HUES6 (cell line): ENCODE data around the gene TOR4A.
"Not testable (repeated sequence)": the region's sequence is repeated elsewhere in the genome, so short reads cannot be mapped to it uniquely, and the experiment has no call there.

Experiments
- H3K27ac ChIP-seq: 2 replicates; pipeline ENCODE4 v1.7.0; 2013; ENCODE audit warnings: low read depth, mild to moderate bottlenecking, low read length, inconsistent platforms
- H3K27me3 ChIP-seq: 2 replicates; pipeline ENCODE4 v1.6.1; 2013; ENCODE audit warnings: low read length; ENCODE audit not compliant: control insufficient read depth, insufficient read depth
- H3K36me3 ChIP-seq: 2 replicates; pipeline ENCODE4 v1.6.1; 2013; ENCODE audit warnings: low read length; ENCODE audit not compliant: control insufficient read depth, insufficient read depth
- H3K4me1 ChIP-seq: 2 replicates; pipeline ENCODE4 v1.6.1; 2013; ENCODE audit warnings: low read length; ENCODE audit not compliant: control insufficient read depth, insufficient read depth
- H3K4me3 ChIP-seq: 2 replicates; pipeline ENCODE4 v1.5.1; 2013; ENCODE audit warnings: low read depth, low read length
- H3K9ac ChIP-seq: one replicate; pipeline ENCODE4 v1.6.1; 2013; ENCODE audit warnings: mild to moderate bottlenecking, low read length
- H3K9me3 ChIP-seq: 2 replicates; pipeline ENCODE4 v1.6.1; 2013; ENCODE audit warnings: low read depth, low read length; ENCODE audit not compliant: control insufficient read depth, insufficient read depth

Gene TOR4A

GRCh38 chr9:137233143-137233980, 44.2 kb upstream of the TOR4A start:
- no peaks in the 10 kb centered on the region for H3K36me3 ChIP-seq
- H3K9ac ChIP-seq: no peak overlapping the region
- no peaks in the 10 kb centered on the region for H3K27me3 ChIP-seq
- H3K4me3 ChIP-seq: no peak overlapping the region
- H3K9me3 ChIP-seq: no peaks in the 10 kb centered on the region
- peaks cover 27% of the 10 kb centered on the region for H3K4me1 ChIP-seq
- no peak overlapping the region for H3K27ac ChIP-seq

- no peak overlapping the region for H3K27ac ChIP-seq
- H3K36me3 ChIP-seq: no peaks in the 10 kb centered on the region
- no peaks in the 10 kb centered on the region for H3K9me3 ChIP-seq
- H3K27me3 ChIP-seq: no peaks in the 10 kb centered on the region
- no peak overlapping the region for H3K4me3 ChIP-seq
- peaks cover 30% of the 10 kb centered on the region for H3K4me1 ChIP-seq
- no peak overlapping the region for H3K9ac ChIP-seq
Measured at GRCh38 chr9:137234055-137234697, 43.4 kb upstream of the TOR4A start.

- Histone ChIP-seq H3K36me3 (no peaks in the 10 kb centered on the region), H3K27me3 (no peaks in the 10 kb centered on the region), H3K9ac (no peak overlapping the region), H3K4me3 (no peak overlapping the region), H3K4me1 (peaks cover 26% of the 10 kb centered on the region), H3K27ac (no peak overlapping the region), H3K9me3 (no peaks in the 10 kb centered on the region)
Measured at GRCh38 chr9:137234758-137235423, 42.6 kb upstream of the TOR4A start.

GRCh38 chr9:137235424-137236237, 41.9 kb upstream of the TOR4A start:
- Histone ChIP-seq H3K27ac (no peak overlapping the region), H3K36me3 (no peaks in the 10 kb centered on the region), H3K27me3 (no peaks in the 10 kb centered on the region), H3K9ac (no peak overlapping the region), H3K4me3 (no peak overlapping the region), H3K9me3 (no peaks in the 10 kb centered on the region), H3K4me1 (peaks cover 26% of the 10 kb centered on the region)

- H3K9ac ChIP-seq: no peak overlapping the region
- peaks cover 26% of the 10 kb centered on the region for H3K4me1 ChIP-seq
- no peaks in the 10 kb centered on the region for H3K9me3 ChIP-seq
- H3K4me3 ChIP-seq: 0 out of 2 replicates have a peak overlapping the region, but pooled peaks have one; percentile 20
- no peaks in the 10 kb centered on the region for H3K36me3 ChIP-seq
- H3K27ac ChIP-seq: no peak overlapping the region
- no peaks in the 10 kb centered on the region for H3K27me3 ChIP-seq
Measured at GRCh38 chr9:137236238-137236935, 41.1 kb upstream of the TOR4A start.

DNA sequence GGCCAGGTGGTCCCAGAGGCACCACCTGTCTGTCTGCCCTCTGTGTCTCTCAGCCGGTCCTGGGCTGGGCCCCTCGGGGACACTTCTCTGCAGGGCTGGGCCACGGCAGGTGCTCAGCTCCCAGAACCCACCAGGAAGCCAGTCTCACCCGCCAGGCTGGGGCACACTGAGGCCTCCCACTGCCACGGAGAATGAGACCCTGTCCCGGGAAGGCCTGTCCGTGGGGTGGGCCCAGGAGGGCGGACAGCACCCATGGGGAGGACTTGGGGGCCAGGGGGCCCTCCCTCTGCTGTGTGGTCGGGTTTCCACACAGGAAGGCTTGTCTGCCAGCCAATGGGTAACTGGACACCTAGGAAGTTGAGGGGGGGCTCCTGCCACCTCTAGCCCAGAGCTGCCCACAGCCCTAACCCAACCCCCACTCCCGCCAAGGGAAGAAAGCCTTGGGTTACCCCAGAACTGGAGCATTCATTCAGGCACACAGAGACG, 40.5 kb upstream of the TOR4A start:
- H3K27ac ChIP-seq: no peak overlapping the region
- H3K4me3 ChIP-seq: 0 out of 2 replicates have a peak overlapping the region, but pooled peaks have one; percentile 20

DNA sequence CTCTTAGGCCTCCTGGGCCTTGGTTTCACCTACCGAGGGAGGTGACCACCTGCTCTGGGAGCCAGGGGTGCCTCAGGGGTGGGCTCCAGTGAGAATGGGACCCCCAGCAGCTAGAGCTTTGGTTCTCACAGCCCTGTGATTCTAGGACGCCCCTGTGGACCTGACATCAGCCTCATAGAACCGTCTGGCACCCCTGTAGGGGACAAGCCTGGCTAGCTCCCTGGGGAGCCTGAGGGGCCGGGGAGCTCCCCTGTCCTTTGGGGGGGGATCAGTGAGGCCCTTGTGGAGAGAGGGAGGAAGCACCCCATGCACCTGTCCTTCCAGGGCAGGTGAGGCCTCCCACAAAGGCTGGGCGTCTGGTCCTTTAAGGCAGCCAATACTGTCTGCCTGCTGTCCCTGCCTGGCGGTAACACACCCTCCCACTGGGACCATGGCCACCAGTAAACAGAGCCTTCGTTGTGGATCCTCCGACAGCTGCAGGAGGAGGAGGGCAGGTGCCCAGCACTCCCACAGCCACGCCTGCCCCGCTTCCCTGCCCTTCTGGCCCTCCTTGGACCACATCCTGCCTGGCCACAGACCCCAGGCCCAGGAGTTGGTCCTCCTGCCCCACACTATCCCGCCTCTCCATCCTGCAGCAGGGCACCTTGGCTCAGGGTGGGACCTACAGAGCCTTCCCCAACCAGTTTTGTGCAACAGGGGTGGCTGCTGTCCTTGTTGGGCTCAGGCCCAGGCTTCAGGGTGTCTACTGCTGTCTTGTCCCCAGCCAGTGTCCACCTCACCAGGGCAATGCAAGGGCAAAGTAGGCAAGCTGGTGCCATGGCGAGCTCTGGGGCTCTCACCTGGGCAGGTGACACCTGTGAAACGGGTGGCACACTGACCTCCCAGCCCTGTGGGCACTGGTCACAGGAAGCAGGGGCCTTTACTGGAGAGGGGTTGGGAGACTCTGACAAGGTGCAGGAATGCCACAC, 39.5 kb upstream of the TOR4A start:
- Histone ChIP-seq H3K27ac (no peak overlapping the region), H3K4me1 (peaks cover 35% of the 10 kb centered on the region), H3K9me3 (no peaks in the 10 kb centered on the region), H3K36me3 (peaks cover 11% of the 10 kb centered on the region), H3K9ac (no peak overlapping the region), H3K27me3 (no peaks in the 10 kb centered on the region), H3K4me3 (no peak overlapping the region)

More for the DNA sequence above, 40.5 kb upstream of the TOR4A start:
- peaks cover under 1% of the 10 kb centered on the region for H3K36me3 ChIP-seq
- peaks cover 26% of the 10 kb centered on the region for H3K4me1 ChIP-seq
- H3K27me3 ChIP-seq: no peaks in the 10 kb centered on the region
- H3K9ac ChIP-seq: no peak overlapping the region
- no peaks in the 10 kb centered on the region for H3K9me3 ChIP-seq

DNA sequence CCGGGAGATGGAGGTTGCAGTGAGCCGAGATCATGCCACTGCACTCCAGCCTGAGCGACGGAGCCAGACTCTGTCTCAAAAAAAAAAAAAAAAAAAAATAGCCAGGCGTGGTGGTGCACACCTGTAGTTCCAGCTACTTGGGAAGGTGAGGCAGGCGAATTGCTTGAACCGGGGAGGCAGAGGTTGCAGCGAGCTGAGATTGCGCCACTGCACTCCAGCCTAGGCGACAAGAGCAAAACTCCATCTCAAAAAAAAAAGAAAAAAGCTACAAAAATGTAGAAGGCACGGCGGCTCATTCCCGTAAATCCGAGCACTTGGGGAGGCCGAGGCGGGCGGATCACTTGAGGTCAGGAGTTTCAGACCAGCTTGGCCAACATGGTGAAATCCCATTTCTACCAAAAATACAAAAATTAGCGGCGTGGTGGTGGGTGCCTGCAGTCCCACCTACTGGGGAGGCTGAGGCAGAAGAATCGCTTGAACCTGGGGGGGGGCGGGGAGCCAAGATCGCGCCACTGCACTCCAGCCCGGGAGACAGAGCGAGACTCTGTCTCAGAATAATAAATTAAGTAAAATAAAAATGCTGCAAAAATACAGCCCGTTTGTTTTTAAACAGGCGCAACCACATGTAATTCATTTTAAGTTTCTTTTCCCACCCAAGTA, 37.9 kb upstream of the TOR4A start:
- Histone ChIP-seq H3K4me1 (peaks cover 47% of the 10 kb centered on the region), H3K9ac (peak overlapping the region; percentile 93), H3K36me3 (peaks cover 21% of the 10 kb centered on the region), H3K27ac (peak overlapping the region; percentile 89; the same call in 1 of the 2 replicates), H3K4me3 (peak overlapping the region; percentile 83)
- H3K27me3 ChIP-seq, H3K9me3 ChIP-seq: not testable (repeated sequence)

GRCh38 chr9:137240318-137240840, 37.1 kb upstream of the TOR4A start:
- Histone ChIP-seq H3K4me3 (peak overlapping the region; percentile 83), H3K27ac (peak overlapping the region; percentile 89; the same call in 1 of the 2 replicates), H3K4me1 (peaks cover 54% of the 10 kb centered on the region)

More at GRCh38 chr9:137240318-137240840, 37.1 kb upstream of the TOR4A start:
- Histone ChIP-seq H3K27me3 (no peaks in the 10 kb centered on the region), H3K9ac (peak overlapping the region; percentile 93), H3K36me3 (peaks cover 21% of the 10 kb centered on the region), H3K9me3 (no peaks in the 10 kb centered on the region)
